Measurements from ENCODE around the gene CCT3.
A peak's percentile ranks its signal among the peaks of the same experiment; 100 is the strongest.

CCT3 gene

GRCh38 chr1:156266051-156266450, 72.0 kb downstream of the CCT3 start:
- no peak for TF ChIP-seq CTCF (IDR thresholded peaks at IDR 0.05; ENCODE audit: insufficient read depth, low read depth, low read length, missing control alignments)
- H3K4me3 ChIP-seq (ENCODE audit: low read length), result no peak overlapping the region
- no peak for DNase-seq (ENCODE audit: low read depth)

GRCh38 chr1:156263288-156263655, 74.8 kb downstream of the CCT3 start:
- no peak overlapping the region for H3K4me3 ChIP-seq (ENCODE audit: low read length)
- no peak for DNase-seq (ENCODE audit: low read depth)
- TF ChIP-seq CTCF (IDR thresholded peaks at IDR 0.05; ENCODE audit: insufficient read depth, low read depth, low read length, missing control alignments), result no peak

GRCh38 chr1:156262461-156263287, 75.4 kb downstream of the CCT3 start:
- no peak overlapping the region for H3K4me3 ChIP-seq (ENCODE audit: low read length)
- TF ChIP-seq CTCF (IDR thresholded peaks at IDR 0.05; ENCODE audit: insufficient read depth, low read depth, low read length, missing control alignments), result no peak
- peak; percentile 92 for DNase-seq (ENCODE audit: low read depth)

- DNase-seq (ENCODE audit: low read depth), result peak; percentile 66
- TF ChIP-seq CTCF (IDR thresholded peaks at IDR 0.05; ENCODE audit: insufficient read depth, low read depth, low read length, missing control alignments), result no peak
Measured at GRCh38 chr1:156260896-156261295, 77.2 kb downstream of the CCT3 start.

GRCh38 chr1:156259805-156260204, 78.3 kb downstream of the CCT3 start:
- no peak for TF ChIP-seq CTCF (IDR thresholded peaks at IDR 0.05; ENCODE audit: insufficient read depth, low read depth, low read length, missing control alignments)
- no peak for DNase-seq (ENCODE audit: low read depth)

More at GRCh38 chr1:156260896-156261295, 77.2 kb downstream of the CCT3 start:
- H3K4me3 ChIP-seq (ENCODE audit: low read length), result no peak overlapping the region

More at GRCh38 chr1:156259805-156260204, 78.3 kb downstream of the CCT3 start:
- H3K4me3 ChIP-seq (ENCODE audit: low read length), result no peak overlapping the region
